NCI-H1417 (cell line): ENCODE results near the gene CCNY.
A peak's percentile ranks its signal among the peaks of the same experiment; 100 is the strongest.

Experiments used
- DNase-seq, 3 experiments: peaks; one replicate each; lab custom pipeline; 2025; lab: John Stamatoyannopoulos, UW

The CCNY gene

DNA sequence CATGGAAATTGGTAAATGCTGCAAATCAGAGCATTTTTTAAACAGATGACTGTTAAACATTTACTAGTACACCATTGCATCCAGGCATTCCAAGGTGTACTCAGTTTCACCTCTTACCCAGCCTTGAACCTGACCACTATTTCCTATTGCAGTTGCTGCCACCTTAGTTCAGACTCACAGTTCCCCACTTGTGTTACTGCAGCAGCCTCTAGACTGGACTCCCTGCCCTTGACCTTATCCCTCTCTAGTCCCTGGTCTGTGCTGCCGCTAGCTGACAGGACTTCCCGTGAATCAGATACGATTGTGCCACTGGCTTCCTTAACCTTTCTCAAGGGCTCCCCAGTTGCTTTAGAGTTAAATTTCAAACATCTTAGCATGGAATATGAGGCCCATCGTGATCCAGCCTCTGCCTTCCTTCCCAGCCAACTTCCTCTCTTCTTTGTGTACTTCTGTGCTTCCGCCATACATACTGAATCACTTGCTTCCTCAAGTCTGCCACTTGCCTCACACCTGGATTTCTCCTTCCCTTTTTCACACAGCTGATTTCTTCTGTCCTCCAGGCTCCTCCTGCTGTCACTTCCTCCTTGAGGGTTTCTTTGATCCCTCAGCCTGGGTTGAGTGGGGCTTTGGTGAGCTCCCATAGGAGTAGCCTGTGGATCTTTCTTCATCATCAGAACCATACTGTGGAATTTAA is 150.1 kb downstream of the CCNY start:
- DNase-seq: no peak

DNA sequence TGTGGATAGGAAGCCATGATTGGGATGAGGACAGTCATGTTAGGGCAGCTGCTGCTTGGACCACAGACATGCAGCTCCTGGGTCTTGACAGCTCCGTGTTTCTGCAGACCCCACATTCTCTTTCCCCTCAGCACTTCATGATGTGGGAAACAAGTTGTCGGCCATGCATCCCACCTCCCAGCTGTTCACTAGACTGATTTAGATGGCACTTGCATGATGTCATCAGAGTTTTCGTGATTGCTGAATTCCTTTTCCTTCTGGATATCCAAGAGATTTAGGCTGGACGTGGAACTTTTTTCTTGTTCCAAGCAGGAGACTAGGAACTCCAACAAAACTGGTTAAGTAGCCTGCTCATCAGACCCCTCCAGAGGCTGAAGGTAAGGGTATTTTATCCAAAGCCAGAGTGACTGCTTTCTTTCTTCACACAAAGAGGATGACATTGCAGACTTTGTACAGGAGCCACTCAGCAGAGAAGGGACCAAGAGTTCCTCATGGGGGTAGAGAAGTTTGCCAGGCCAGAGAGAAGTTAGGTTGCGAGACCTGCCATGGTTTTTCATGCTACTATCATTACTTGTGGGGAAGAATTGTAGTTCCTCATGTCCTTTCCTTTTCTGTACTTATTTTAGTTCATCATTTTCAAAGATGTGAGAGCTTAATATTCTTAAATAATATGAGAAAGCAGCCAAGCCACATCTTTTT is 151.2 kb downstream of the CCNY start:
- DNase-seq: no peak

DNA sequence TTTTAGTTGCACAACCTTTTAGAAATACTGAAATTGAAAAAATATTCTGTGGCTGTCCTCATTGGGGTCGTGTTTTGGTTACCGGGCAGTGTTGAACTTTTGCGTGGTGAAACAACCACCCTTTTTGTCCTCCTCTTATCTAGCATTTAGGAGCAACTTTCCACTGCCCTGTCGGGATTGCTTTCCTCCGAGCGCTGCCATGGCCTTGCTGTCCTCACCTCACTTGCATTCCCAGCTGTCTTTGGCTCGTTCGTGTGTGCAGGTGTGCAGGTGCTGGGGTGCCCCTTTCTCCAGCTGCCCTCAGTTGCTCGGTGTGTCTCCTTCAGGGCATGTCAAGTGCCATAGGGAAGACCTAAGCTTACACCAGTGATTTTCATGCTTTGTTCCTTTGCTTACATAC is 151.9 kb downstream of the CCNY start:
- no peak for DNase-seq

DNA sequence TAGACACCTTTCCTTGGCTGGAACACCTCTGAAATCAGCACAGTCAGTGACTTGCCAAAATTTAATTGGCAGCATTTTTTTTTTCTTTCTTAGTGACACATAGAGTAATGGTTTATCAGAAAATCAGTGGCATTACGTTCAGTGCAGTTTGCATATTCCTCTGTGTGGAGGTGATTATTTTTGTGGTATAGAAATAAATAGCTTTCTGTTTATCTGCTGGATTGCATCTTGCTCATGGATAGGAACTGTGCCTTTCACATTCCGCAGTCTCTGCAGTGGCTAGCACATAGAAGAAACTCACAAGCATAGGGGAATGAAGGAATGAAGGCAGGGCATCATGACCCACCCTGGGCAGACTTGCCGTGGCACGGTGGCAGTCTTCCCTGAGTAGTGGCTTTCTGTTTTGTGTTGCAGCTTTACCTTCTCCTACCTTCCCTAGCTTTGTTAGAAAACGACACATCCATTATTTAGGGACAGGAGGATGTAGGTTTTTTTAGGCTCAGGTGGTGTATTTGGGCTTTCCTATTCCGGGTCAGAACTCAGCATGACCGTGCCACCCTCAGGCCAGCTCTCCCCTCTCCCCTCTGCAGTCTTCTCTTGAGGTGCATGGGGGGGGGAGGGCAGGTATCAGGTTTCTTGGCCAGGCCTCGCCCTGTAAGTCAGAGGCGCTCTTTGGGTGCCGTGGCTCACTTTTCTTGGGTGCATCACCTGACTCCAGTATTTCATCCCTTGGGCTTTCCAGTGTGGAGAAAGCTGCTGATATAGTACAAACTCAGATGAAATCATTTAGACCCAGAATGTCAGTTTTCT is 156.3 kb downstream of the CCNY start:
- no peak for DNase-seq

DNA sequence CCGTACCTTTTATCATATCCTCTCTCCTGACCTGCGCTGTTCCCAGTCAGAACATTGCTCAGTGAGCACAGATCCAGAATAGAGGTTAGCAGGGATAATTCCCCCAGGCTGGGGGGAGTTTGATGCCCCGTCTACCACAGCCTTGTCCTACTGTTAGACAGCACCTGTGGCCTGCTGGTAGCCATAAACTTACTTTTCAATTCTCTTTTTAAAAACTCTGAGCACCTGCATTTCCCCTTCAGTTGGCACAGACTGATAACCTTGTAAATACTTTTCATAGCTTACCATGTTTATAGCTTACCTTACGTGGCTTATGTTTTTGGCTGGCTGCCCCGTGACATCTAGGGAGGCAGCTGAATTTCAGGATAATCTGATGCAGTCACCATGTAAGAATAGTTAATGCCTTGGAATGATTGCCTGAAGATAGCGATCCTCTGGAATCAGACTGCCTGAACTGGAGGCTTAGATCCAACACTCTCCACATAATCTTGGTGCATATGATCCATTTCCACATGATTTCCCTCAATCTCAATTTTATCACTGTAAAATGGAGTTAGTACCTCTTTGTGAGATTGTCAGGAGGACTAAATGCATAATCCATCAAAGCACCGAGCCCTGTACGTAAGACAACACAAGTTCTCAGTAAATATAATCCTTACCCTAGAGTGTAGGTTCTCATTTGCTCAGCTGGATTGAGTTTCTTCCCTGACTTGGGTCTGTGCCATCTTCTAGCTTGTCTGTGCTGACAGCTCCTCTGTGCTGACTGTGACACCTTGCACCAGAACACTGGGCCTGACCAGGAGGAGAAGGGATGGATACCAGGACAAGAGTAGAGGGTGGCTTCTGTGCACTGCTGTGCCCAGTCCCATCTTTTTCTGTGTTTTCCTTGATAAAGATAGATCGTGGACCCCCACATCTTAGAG is 157.1 kb downstream of the CCNY start:
- DNase-seq: no peak

DNA sequence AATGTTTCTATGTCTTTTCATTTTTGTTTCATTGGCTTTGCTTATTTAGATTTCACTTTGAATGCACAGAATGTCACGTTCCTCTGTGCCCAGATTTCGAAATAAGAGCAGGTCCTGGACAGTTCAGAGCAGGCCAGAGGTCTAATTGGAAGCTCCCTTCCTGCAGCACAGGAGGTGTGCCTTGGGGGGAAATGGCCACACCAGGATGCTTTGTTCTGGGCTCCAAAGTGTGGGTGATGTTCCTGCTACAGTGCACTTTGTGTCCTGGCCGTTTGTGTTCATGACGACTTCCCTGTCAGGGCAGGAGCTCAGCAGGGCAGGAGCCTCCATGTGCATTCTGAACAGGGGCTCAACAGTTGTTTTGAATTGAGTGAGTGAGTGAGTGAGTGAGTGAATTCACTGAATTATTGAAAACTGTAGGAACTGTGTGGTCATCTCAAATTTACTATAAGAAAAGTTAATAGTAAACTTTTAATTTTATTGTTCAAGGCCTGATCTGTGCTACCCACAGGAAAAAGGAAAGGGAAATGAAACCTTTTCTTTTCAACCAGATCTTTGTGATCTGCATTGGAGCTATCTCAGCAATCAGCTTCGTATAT is 159.3 kb downstream of the CCNY start:
- DNase-seq: no peak

DNA sequence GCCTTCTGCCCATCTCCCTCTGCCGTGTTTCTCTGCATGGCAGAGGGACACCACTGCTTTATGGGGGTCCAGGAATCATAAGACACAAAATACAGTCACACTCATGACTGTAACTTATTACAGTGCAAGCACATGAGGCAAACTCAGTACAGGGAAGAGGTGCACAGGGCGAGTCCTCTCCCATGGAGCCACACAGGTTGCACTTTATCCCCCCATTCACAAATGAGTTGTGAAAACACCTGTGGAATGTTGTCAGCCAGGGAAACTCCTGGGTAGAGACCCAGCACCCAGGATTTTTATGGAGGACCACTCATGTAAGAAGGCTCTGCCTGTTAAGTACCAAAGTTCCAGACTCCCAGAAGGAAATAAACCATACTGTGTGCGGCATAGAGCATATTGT is 161.6 kb downstream of the CCNY start:
- DNase-seq: no peak

DNA sequence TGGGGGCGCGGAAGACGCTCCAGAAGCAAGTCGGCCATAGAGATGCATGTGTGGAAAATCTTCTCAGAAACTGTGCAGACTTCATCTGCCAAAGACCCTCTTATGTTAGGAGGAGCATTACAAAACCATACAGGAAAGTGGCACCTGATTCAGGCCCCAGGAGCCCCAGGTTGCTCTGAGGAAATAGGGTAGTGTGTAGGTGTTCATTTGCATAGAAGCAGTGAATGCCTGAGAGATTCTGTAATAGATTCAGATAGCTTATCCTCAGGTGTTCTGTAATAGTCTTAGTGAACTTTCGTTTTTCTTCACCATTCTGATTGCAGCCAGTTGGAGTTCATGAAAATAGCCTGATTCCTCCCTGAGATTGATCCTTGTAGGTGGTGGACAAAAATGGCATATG is 162.4 kb downstream of the CCNY start:
- no peak for DNase-seq

DNA sequence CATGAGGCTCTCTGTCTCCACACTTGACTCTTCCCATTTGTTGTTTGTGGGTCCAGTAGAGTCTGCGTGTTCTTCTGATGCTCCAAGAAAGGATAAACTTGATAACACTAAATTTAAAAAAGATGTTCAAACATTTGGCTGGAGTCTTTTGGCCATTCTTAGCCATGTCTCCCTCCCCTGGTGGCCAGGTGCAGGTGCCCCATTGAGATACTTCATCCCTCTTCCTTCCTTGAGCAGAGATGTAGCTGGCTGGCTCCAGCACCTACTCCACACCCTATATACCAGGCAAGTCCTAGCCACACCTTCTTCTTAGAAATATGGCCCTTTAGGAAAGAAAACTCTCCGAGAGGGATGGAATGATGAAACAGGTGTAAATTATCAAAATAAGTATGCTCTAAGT is 165.6 kb downstream of the CCNY start:
- DNase-seq: peak in 1 of 3 experiments; percentile 1

DNA sequence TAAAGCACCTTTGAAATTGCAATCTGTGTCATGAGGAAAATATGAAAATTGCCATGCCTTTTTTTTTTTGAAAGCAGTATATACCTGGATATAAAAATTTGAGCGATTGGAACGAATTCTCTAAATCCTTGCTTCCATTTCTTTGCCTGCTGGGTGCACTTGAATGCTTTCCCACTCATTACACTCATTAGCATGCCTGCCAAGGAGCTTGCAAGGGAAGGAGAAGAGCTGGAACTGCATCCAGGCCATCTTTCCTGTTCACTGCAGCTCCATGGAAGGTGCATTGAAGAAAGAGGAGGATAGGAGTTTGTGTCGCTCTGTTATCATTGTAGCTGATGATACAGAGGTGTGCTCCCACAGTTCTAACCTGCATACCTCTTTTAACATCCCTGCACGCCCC is 166.4 kb downstream of the CCNY start:
- peak in 2 of 3 experiments; percentile 20 to 24 for DNase-seq

DNA sequence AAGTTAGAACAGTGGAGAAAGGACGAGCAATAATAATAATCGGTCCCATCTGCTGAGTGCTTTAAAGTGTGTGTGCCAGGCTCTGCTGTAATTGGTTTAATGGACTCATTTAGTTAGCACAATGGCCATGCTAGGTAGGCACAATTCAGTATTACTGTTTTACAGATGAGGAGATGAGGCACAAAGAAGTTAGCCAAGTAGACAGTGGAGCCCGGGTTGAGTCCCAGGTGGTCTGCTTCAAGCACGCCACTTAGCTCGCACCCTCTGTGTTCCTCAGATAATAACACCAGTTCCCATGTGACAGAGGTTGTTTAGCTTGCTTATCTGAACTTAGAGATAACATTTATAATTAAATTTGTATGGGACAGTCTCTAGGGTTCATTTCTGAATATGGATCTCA is 167.3 kb downstream of the CCNY start:
- peak in 1 of 3 experiments; percentile 55 for DNase-seq

DNA sequence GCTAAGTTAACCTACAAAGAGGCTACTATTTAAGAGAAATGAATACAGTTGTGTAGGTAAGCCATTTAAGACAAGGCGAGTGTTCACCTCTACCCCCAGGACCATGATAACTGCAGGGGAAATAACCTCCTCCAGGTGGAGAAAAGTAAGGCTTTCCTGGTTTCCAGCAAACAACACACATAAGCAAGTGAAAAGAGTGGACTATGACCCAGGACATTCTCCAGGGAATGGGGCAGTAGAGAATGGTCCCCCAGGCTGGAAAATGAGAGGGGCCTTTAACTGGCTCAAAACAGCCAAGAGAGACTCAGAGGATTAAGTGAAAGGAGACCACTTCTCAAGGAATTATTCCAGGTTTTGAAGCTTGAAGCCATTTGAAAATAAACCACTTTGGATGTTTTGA is 167.8 kb downstream of the CCNY start:
- no peak for DNase-seq

DNA sequence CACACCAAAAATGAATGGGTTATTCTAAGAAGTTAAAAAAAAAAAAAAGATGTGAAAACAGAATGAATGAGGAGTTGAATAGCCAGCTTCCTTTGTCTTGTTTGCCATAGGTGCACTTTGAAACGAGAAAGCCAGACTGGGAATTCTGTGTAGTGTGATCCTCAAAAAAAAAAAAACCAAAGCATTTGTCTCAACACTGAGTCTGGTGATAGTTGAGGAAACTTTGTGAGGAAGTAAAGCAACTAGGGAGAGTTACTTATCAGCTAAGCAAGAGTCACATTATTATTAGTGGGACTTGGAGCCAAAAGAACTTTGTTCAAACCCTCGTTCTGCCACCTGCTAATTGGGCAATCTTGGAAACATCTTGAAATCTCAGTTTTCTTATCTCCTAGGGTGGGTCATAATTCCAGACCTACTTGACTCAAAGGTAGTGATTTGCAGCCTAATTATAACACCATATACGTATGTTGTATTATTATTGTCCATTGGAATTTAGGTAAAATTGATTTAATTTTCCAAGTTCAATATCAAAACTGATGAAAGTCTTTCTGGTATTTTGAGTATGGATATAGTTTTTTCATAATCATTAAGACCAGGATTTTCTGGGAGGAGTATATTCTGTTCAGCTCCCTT is 169.0 kb downstream of the CCNY start:
- DNase-seq: no peak

DNA sequence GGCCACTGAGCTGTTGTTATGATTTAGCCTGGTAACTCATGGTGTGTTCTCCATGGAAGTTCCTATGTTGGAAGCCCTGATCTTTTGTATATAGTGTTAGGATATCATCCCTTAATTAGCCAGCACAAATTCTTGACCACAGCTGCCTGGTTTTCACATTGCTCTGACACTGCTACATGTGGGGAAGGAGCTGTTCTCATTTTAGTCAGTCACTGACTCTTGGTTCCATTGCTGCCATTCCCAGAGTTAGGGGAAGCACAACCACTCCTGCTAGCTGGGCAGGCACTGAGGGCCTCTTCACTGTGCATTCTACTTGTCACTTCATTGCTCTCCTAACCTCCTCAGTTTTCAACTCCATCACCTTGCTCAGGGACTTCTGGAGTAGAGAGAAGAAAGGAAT is 170.4 kb downstream of the CCNY start:
- DNase-seq: no peak

DNA sequence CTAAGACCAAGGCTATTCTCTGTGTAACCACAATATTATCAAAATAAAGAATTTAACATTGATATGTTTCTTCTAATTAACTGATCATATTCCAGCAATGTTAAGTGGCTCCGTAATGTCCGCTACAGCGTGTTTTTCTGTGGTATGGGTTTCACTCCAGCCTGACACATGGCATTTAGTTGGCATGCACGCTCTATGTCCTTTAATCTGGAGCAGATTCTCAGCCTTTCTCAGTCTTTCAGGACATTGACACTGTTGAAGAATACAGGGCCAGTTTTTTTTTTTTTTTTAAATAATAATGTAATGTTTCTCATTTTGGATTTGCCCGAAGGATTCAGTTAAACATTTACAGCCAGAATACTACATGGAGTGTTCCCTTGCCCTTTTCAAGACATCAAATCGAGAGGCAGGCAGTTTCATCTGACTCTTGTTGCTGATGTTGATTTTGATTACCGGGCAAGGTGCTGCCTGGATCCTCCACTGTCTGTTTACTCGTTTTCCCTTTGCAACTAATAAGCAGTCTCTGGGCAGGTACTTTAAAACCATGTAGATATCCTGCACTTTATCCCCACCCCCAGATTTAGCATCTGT is 171.3 kb downstream of the CCNY start:
- no peak for DNase-seq

DNA sequence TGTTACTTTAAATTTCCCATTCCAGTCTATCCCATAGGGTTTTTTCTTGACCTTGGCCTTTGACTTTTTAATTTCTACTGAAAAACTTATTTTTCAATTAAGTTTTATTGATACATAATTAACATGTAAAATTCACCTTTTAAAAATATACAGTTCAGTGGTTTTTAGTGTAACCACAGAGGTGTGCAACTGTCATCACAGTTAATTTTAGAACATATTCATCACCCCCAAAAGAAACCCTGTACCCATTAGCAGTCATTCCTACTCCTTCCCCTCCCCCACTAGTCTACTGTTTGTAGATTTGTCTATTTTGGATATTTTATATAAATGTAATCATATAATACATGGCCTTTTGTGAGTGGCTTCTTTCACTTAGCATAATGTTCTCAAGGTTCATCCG is 172.3 kb downstream of the CCNY start:
- no peak for DNase-seq

DNA sequence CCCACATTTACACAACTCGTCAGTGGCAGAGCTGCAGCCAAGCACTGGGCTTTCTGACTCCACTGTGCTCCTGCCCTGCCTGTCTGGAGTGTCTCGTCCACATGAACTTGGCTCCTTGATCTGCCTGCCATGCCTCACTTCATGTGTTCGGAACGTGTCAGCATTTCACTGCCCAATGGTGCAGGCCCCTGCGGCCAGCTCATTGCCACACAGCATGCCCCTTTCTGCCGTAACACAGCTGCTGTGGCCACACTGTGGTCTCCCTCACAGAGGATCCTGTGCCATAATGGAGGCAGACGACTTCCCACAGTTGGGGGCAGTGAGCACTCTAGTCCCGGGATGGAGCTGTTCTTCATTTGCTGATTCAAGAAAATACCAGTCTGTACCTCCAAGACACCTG is 174.6 kb downstream of the CCNY start:
- no peak for DNase-seq

DNA sequence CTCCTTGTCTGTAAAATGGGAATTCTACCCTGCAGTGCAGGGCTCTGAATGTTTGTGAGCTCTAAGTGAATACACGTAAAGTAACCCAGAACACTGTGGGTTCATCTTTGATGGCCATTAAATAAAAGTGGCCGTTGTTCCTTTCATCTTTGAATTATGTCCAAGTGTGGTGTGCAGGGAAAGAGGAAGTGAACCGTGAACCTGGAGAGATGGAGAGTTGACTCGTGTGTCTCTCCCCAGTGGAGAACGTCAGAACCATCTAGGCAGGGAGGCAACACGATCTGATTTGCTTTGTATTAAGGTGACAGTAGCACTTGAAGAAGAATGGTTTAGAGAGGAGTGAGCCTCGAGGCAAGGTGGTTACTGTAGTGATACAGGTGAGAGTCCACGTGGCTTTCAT is 175.3 kb downstream of the CCNY start:
- peak in 1 of 3 experiments; percentile 61 for DNase-seq

DNA sequence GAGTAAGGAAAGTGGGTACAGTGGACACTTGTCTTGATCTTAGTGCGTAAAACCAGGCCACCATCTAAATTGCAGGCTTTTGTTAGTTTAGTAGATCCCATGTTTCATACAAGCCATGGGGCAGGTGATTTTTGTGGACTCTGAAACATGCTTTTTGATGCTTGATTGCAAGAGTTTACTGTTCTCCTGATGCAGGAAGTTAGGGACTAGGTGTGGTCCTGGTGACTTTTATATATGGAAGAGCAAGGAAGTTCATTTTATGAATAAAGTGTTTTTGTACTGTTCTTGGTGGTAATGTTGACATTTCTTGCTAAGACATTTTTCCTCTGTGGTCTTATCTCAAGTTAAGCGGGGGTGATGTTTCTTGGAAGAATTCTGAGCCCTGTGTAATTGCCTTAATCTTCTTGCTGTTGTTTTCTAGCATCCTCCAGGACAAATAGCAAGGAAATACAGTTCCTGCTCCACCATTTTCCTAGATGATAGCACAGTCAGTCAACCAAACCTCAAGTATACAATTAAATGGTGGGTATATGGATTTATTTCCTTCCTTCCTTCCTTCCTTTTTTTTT is 179.9 kb downstream of the CCNY start:
- no peak for DNase-seq
